Muscle of arm (tissue), 14 donors: ENCODE data around the gene CATSPER2. TPM values are rescaled to one million over a fixed set of nuclear protein-coding genes. Genes with fewer than 3 reads are reported as not detected.
"Not testable (repeated sequence)": the region's sequence is repeated elsewhere in the genome, so short reads cannot be mapped to it uniquely, and the experiment has no call there.

Source experiments
- DNase-seq: peaks from one replicate; pipeline ENCODE4 v3.0.0-alpha.2; 2013
- long read RNA-seq, 11 donors: transcript quantifications; one replicate each; lab custom pipeline, GENCODE V29; 2026
- polyA plus RNA-seq, 12 donors: library from polyadenylated mRNA; unstranded; fragments of 120-200 nt; gene quantifications; one replicate each; pipeline ENCODE4 v1.2.1, GENCODE V29; 2013; ENCODE audit not compliant: insufficient read length in 12 of 12

CATSPER2 gene
- 1 to 10 TPM in 9 of 12 donors, under 1 TPM in 1, not detected in 2; 0.31 to 5.9 (median 1.3) TPM for polyA plus RNA-seq
- long read RNA-seq, donor 1, result 0 reads
- long read RNA-seq, donor 2, result 0 reads
- long read RNA-seq, donor 3, result 0 reads
- long read RNA-seq, donor 4, result 0 reads
- long read RNA-seq, donor 5, result 0 reads
- long read RNA-seq, donor 6, result 0 reads
- long read RNA-seq, donor 7, result 0 reads
- long read RNA-seq, donor 8, result 0 reads
- long read RNA-seq, donor 9, result 0 reads
- long read RNA-seq, donor 10, result 0 reads
- long read RNA-seq, donor 11, result 0 reads

GRCh38 chr15:43648649-43649429, at the start of gene CATSPER2:
Gene CATSPER2 (minus strand): TSS chr15:43648844. CDS start chr15:43648061, 783 bp downstream.
- DNase-seq, result no peak

- not testable (repeated sequence) for DNase-seq
Observed at GRCh38 chr15:43693148-43694022, 44.7 kb upstream of the CATSPER2 start, which contains the start of gene CKMT1A. Gene CKMT1A (plus strand): TSS chr15:43693859. CDS start chr15:43694051, 192 bp downstream.

- DNase-seq, result not testable (repeated sequence)
Observed at GRCh38 chr15:43692679-43693078, 44.0 kb upstream of the CATSPER2 start.

GRCh38 chr15:43689604-43690301, 41.1 kb upstream of the CATSPER2 start:
- DNase-seq, result not testable (repeated sequence)

- DNase-seq, result not testable (repeated sequence)
Observed at GRCh38 chr15:43674175-43674574, 25.5 kb upstream of the CATSPER2 start.

- not testable (repeated sequence) for DNase-seq
Observed at GRCh38 chr15:43666177-43666576, 17.5 kb upstream of the CATSPER2 start.

- DNase-seq, result not testable (repeated sequence)
Observed at GRCh38 chr15:43663333-43663732, 14.7 kb upstream of the CATSPER2 start.

- DNase-seq, result not testable (repeated sequence)
Observed at GRCh38 chr15:43662293-43662692, 13.6 kb upstream of the CATSPER2 start.

- not testable (repeated sequence) for DNase-seq
Observed at GRCh38 chr15:43659727-43660126, 11.1 kb upstream of the CATSPER2 start.

GRCh38 chr15:43649430-43649926, 834 bp upstream of the CATSPER2 start:
- not testable (repeated sequence) for DNase-seq

GRCh38 chr15:43638464-43639204, 10.0 kb downstream of the CATSPER2 start:
- DNase-seq, result not testable (repeated sequence)

- not testable (repeated sequence) for DNase-seq
Observed at GRCh38 chr15:43626937-43627336, 21.7 kb downstream of the CATSPER2 start.

GRCh38 chr15:43625106-43625505, 23.5 kb downstream of the CATSPER2 start:
- no peak for DNase-seq

GRCh38 chr15:43622068-43622799, 26.4 kb downstream of the CATSPER2 start:
- not testable (repeated sequence) for DNase-seq

- DNase-seq, result not testable (repeated sequence)
Observed at GRCh38 chr15:43618700-43619099, 29.9 kb downstream of the CATSPER2 start, which contains the start of gene STRC. Gene STRC (minus strand): TSS chr15:43618800. CDS start chr15:43618722, 78 bp downstream.

GRCh38 chr15:43617750-43618149, 30.9 kb downstream of the CATSPER2 start:
- DNase-seq, result not testable (repeated sequence)

GRCh38 chr15:43602233-43602632, 46.4 kb downstream of the CATSPER2 start:
- peak; percentile 8 for DNase-seq

GRCh38 chr15:43600200-43600599, 48.4 kb downstream of the CATSPER2 start:
- DNase-seq, result not testable (repeated sequence)

- not testable (repeated sequence) for DNase-seq
Observed at GRCh38 chr15:43599131-43599530, 49.5 kb downstream of the CATSPER2 start.
